T-helper 1 cell treated with Interleukin-12 subunit alpha and Interleukin-12 subunit beta and Interleukin-4 antibody, amounts not matched to agents 30 μg/mL and 1 μg/mL, for 36 hours (primary cell): ENCODE results near the gene INTS15.

Experiments
- H3K27ac Mint-ChIP-seq: one replicate; pipeline ENCODE4 v1.8.0; 2021; ENCODE audit warnings: mild to moderate bottlenecking, mixed read lengths
- H3K27me3 Mint-ChIP-seq: one replicate; pipeline ENCODE4 v1.8.0; 2021; ENCODE audit warnings: low read depth, mixed read lengths
- H3K36me3 Mint-ChIP-seq: one replicate; pipeline ENCODE4 v1.8.0; 2021; ENCODE audit warnings: low read depth, mixed read lengths
- H3K4me1 Mint-ChIP-seq: one replicate; pipeline ENCODE4 v1.8.0; 2021; ENCODE audit warnings: low read depth, mixed read lengths
- H3K4me3 Mint-ChIP-seq: one replicate; pipeline ENCODE4 v1.8.0; 2021; ENCODE audit warnings: mild to moderate bottlenecking, moderate library complexity, mixed read lengths
- H3K9me3 Mint-ChIP-seq: one replicate; pipeline ENCODE4 v1.8.0; 2021; ENCODE audit warnings: mixed read lengths

The INTS15 gene

GRCh38 chr7:6640246-6640721, 50.5 kb downstream of the INTS15 start:
- H3K27me3 Mint-ChIP-seq = no peaks in the 10 kb centered on the region
- H3K4me1 Mint-ChIP-seq = peaks cover 18% of the 10 kb centered on the region
- H3K27ac Mint-ChIP-seq = no peak overlapping the region
- no peaks in the 10 kb centered on the region for H3K9me3 Mint-ChIP-seq
- H3K4me3 Mint-ChIP-seq = no peak overlapping the region
- peaks cover 34% of the 10 kb centered on the region for H3K36me3 Mint-ChIP-seq

- no peaks in the 10 kb centered on the region for H3K9me3 Mint-ChIP-seq
- H3K27ac Mint-ChIP-seq = no peak overlapping the region
- H3K4me1 Mint-ChIP-seq = peaks cover 18% of the 10 kb centered on the region
- no peaks in the 10 kb centered on the region for H3K27me3 Mint-ChIP-seq
- H3K4me3 Mint-ChIP-seq = no peak overlapping the region
- peaks cover 42% of the 10 kb centered on the region for H3K36me3 Mint-ChIP-seq
Measured at GRCh38 chr7:6641305-6642035, 51.6 kb downstream of the INTS15 start.

- no peak overlapping the region for H3K4me3 Mint-ChIP-seq
- peaks cover 46% of the 10 kb centered on the region for H3K36me3 Mint-ChIP-seq
- H3K4me1 Mint-ChIP-seq = peaks cover 17% of the 10 kb centered on the region
- H3K27ac Mint-ChIP-seq = no peak overlapping the region
- H3K9me3 Mint-ChIP-seq = no peaks in the 10 kb centered on the region
- no peaks in the 10 kb centered on the region for H3K27me3 Mint-ChIP-seq
Measured at GRCh38 chr7:6642239-6642839, 52.5 kb downstream of the INTS15 start.

- Mint-ChIP-seq H3K4me3 (no peak overlapping the region), H3K27ac (no peak overlapping the region), H3K27me3 (no peaks in the 10 kb centered on the region), H3K9me3 (no peaks in the 10 kb centered on the region), H3K36me3 (peaks cover 51% of the 10 kb centered on the region), H3K4me1 (peaks cover 14% of the 10 kb centered on the region)
Measured at GRCh38 chr7:6642861-6643640, 53.2 kb downstream of the INTS15 start.

- Mint-ChIP-seq H3K27ac (no peak overlapping the region), H3K9me3 (no peaks in the 10 kb centered on the region), H3K4me3 (no peak overlapping the region), H3K36me3 (peaks cover 52% of the 10 kb centered on the region), H3K4me1 (peaks cover 10% of the 10 kb centered on the region), H3K27me3 (no peaks in the 10 kb centered on the region)
Measured at GRCh38 chr7:6643915-6644625, 54.2 kb downstream of the INTS15 start.

GRCh38 chr7:6644728-6645127, 54.9 kb downstream of the INTS15 start:
- Mint-ChIP-seq H3K4me3 (no peak overlapping the region), H3K36me3 (peaks cover 51% of the 10 kb centered on the region), H3K27me3 (no peaks in the 10 kb centered on the region), H3K9me3 (no peaks in the 10 kb centered on the region), H3K27ac (no peak overlapping the region), H3K4me1 (peaks cover 4% of the 10 kb centered on the region)

- H3K27me3 Mint-ChIP-seq = no peaks in the 10 kb centered on the region
- no peaks in the 10 kb centered on the region for H3K4me1 Mint-ChIP-seq
- no peak overlapping the region for H3K4me3 Mint-ChIP-seq
- H3K27ac Mint-ChIP-seq = no peak overlapping the region
- peaks cover 14% of the 10 kb centered on the region for H3K9me3 Mint-ChIP-seq
- H3K36me3 Mint-ChIP-seq = peaks cover 58% of the 10 kb centered on the region
Measured at GRCh38 chr7:6646465-6646864, 56.6 kb downstream of the INTS15 start.

GRCh38 chr7:6647080-6647479, 57.3 kb downstream of the INTS15 start:
- no peak overlapping the region for H3K4me3 Mint-ChIP-seq
- H3K4me1 Mint-ChIP-seq = no peaks in the 10 kb centered on the region
- H3K27ac Mint-ChIP-seq = no peak overlapping the region
- H3K36me3 Mint-ChIP-seq = peaks cover 57% of the 10 kb centered on the region
- H3K9me3 Mint-ChIP-seq = peaks cover 14% of the 10 kb centered on the region
- H3K27me3 Mint-ChIP-seq = no peaks in the 10 kb centered on the region

GRCh38 chr7:6647541-6647940, 57.7 kb downstream of the INTS15 start:
- Mint-ChIP-seq H3K36me3 (peaks cover 55% of the 10 kb centered on the region), H3K27ac (no peak overlapping the region)

GRCh38 chr7:6648066-6648814, 58.4 kb downstream of the INTS15 start:
- H3K27me3 Mint-ChIP-seq = no peaks in the 10 kb centered on the region
- no peak overlapping the region for H3K4me3 Mint-ChIP-seq
- no peaks in the 10 kb centered on the region for H3K4me1 Mint-ChIP-seq
- peaks cover 53% of the 10 kb centered on the region for H3K36me3 Mint-ChIP-seq
- peaks cover 14% of the 10 kb centered on the region for H3K9me3 Mint-ChIP-seq
- H3K27ac Mint-ChIP-seq = no peak overlapping the region

More at GRCh38 chr7:6647541-6647940, 57.7 kb downstream of the INTS15 start:
- H3K4me3 Mint-ChIP-seq = no peak overlapping the region
- H3K4me1 Mint-ChIP-seq = no peaks in the 10 kb centered on the region
- peaks cover 14% of the 10 kb centered on the region for H3K9me3 Mint-ChIP-seq
- no peaks in the 10 kb centered on the region for H3K27me3 Mint-ChIP-seq

- Mint-ChIP-seq H3K27me3 (no peaks in the 10 kb centered on the region), H3K4me3 (no peak overlapping the region), H3K36me3 (peaks cover 51% of the 10 kb centered on the region), H3K9me3 (peaks cover 14% of the 10 kb centered on the region), H3K27ac (no peak overlapping the region), H3K4me1 (no peaks in the 10 kb centered on the region)
Measured at GRCh38 chr7:6648815-6649104, 58.9 kb downstream of the INTS15 start.

GRCh38 chr7:6649241-6649961, 59.6 kb downstream of the INTS15 start:
- Mint-ChIP-seq H3K27ac (no peak overlapping the region), H3K9me3 (peaks cover 14% of the 10 kb centered on the region), H3K4me1 (no peaks in the 10 kb centered on the region), H3K27me3 (no peaks in the 10 kb centered on the region), H3K36me3 (peaks cover 51% of the 10 kb centered on the region), H3K4me3 (no peak overlapping the region)

- Mint-ChIP-seq H3K4me3 (no peak overlapping the region), H3K27ac (no peak overlapping the region), H3K36me3 (peaks cover 51% of the 10 kb centered on the region), H3K9me3 (peaks cover 17% of the 10 kb centered on the region), H3K4me1 (no peaks in the 10 kb centered on the region), H3K27me3 (no peaks in the 10 kb centered on the region)
Measured at GRCh38 chr7:6650086-6650485, 60.3 kb downstream of the INTS15 start.
